ENCODE data around the gene DOCK3.
"Not testable (repeated sequence)": the region's sequence is repeated elsewhere in the genome, so short reads cannot be mapped to it uniquely, and the experiment has no call there.

DOCK3 gene

GRCh38 chr3:51131607-51132006 lies 456.9 kb downstream of the DOCK3 start:
- not testable (repeated sequence) for H3K4me2 ChIP-seq (ENCODE audit: low read length); H3K27me3 ChIP-seq (ENCODE audit: insufficient read depth, low read length, poor library complexity); H2AK5ac ChIP-seq (ENCODE audit: low read length); H4K5ac ChIP-seq (ENCODE audit: low read length); H3K18ac ChIP-seq (ENCODE audit: low read length); H3K56ac ChIP-seq (ENCODE audit: low read length); H3K4me1 ChIP-seq (ENCODE audit: control insufficient read depth, low read depth, low read length); H3K4ac ChIP-seq (ENCODE audit: low read depth, low read length); H2BK5ac ChIP-seq (ENCODE audit: low read length); DNase-seq; H3K36me3 ChIP-seq (ENCODE audit: control insufficient read depth, insufficient read depth, low read length); H3K79me1 ChIP-seq (ENCODE audit: low read length); H3K27ac ChIP-seq (ENCODE audit: low read depth, low read length); H4K8ac ChIP-seq (ENCODE audit: low read depth, low read length); H2BK120ac ChIP-seq (ENCODE audit: low read depth, low read length); H3K4me3 ChIP-seq (ENCODE audit: low read length); H3K79me2 ChIP-seq (ENCODE audit: control insufficient read depth, insufficient read depth, low read length); H2BK15ac ChIP-seq (replicated peaks; ENCODE audit: low read depth); H3K23ac ChIP-seq (ENCODE audit: low read length); H3K9ac ChIP-seq (ENCODE audit: low read length)
- WGBS (ENCODE audit: extremely low coverage, insufficient coverage, low lambda C conversion rate), result no CpG with 5 or more reads among the region's 1 CpG

- H4K8ac ChIP-seq (ENCODE audit: low read depth, low read length), result no peak overlapping the region
- H3K4ac ChIP-seq (ENCODE audit: low read depth, low read length), result no peak overlapping the region
- no peak overlapping the region for H2AK5ac ChIP-seq (ENCODE audit: low read length)
- H3K79me1 ChIP-seq (ENCODE audit: low read length), result no peaks in the 10 kb centered on the region
- H3K56ac ChIP-seq (ENCODE audit: low read length), result no peak overlapping the region
- H3K4me1 ChIP-seq (ENCODE audit: control insufficient read depth, low read depth, low read length), result no peaks in the 10 kb centered on the region
- WGBS (ENCODE audit: extremely low coverage, insufficient coverage, low lambda C conversion rate), result no CpG with 5 or more reads among the region's 1 CpG
- no peak overlapping the region for H3K9ac ChIP-seq (ENCODE audit: low read length)
- H2BK120ac ChIP-seq (ENCODE audit: low read depth, low read length), result no peak overlapping the region
- H3K4me3 ChIP-seq (ENCODE audit: low read length), result no peak overlapping the region
- H2BK5ac ChIP-seq (ENCODE audit: low read length), result no peak overlapping the region
- H3K79me2 ChIP-seq (ENCODE audit: control insufficient read depth, insufficient read depth, low read length), result no peaks in the 10 kb centered on the region
- no peak overlapping the region for H3K4me2 ChIP-seq (ENCODE audit: low read length)
- H3K27ac ChIP-seq (ENCODE audit: low read depth, low read length), result no peak overlapping the region
- no peaks in the 10 kb centered on the region for H3K27me3 ChIP-seq (ENCODE audit: insufficient read depth, low read length, poor library complexity)
- H3K36me3 ChIP-seq (ENCODE audit: control insufficient read depth, insufficient read depth, low read length), result no peaks in the 10 kb centered on the region
- H3K18ac ChIP-seq (ENCODE audit: low read length), result no peak overlapping the region
- H2BK15ac ChIP-seq (replicated peaks; ENCODE audit: low read depth), result no peak overlapping the region
- DNase-seq, result no peak
- H3K23ac ChIP-seq (ENCODE audit: low read length), result no peak overlapping the region
- no peak overlapping the region for H4K5ac ChIP-seq (ENCODE audit: low read length)
These were observed 463.0 kb downstream of the DOCK3 start for GRCh38 chr3:51137715-51138114.

- H3K4me1 ChIP-seq (ENCODE audit: control insufficient read depth, low read depth, low read length), result no peaks in the 10 kb centered on the region
These were observed 464.9 kb downstream of the DOCK3 start for GRCh38 chr3:51139616-51140015.

GRCh38 chr3:51141573-51141972 lies 466.8 kb downstream of the DOCK3 start:
- no CpG with 5 or more reads among the region's 2 CpGs for WGBS (ENCODE audit: extremely low coverage, insufficient coverage, low lambda C conversion rate)
- Histone ChIP-seq H2BK5ac (ENCODE audit: low read length) (no peak overlapping the region), H3K4me1 (ENCODE audit: control insufficient read depth, low read depth, low read length) (no peaks in the 10 kb centered on the region), H3K79me1 (ENCODE audit: low read length) (no peaks in the 10 kb centered on the region), H3K56ac (ENCODE audit: low read length) (no peak overlapping the region), H4K8ac (ENCODE audit: low read depth, low read length) (no peak overlapping the region), H2AK5ac (ENCODE audit: low read length) (no peak overlapping the region), H3K36me3 (ENCODE audit: control insufficient read depth, insufficient read depth, low read length) (no peaks in the 10 kb centered on the region), H3K4ac (ENCODE audit: low read depth, low read length) (no peak overlapping the region), H3K23ac (ENCODE audit: low read length) (no peak overlapping the region), H3K18ac (ENCODE audit: low read length) (no peak overlapping the region), H3K27me3 (ENCODE audit: insufficient read depth, low read length, poor library complexity) (no peaks in the 10 kb centered on the region), H3K4me2 (ENCODE audit: low read length) (no peak overlapping the region), H3K4me3 (ENCODE audit: low read length) (no peak overlapping the region), H3K79me2 (ENCODE audit: control insufficient read depth, insufficient read depth, low read length) (no peaks in the 10 kb centered on the region), H3K9ac (ENCODE audit: low read length) (no peak overlapping the region), H4K5ac (ENCODE audit: low read length) (no peak overlapping the region), H2BK120ac (ENCODE audit: low read depth, low read length) (no peak overlapping the region), H2BK15ac (replicated peaks; ENCODE audit: low read depth) (no peak overlapping the region), H3K27ac (ENCODE audit: low read depth, low read length) (no peak overlapping the region)
- peak; percentile 10 for DNase-seq

More at GRCh38 chr3:51139616-51140015, 464.9 kb downstream of the DOCK3 start:
- Histone ChIP-seq H4K5ac (ENCODE audit: low read length) (no peak overlapping the region), H3K27ac (ENCODE audit: low read depth, low read length) (no peak overlapping the region), H3K79me1 (ENCODE audit: low read length) (no peaks in the 10 kb centered on the region), H2AK5ac (ENCODE audit: low read length) (no peak overlapping the region), H3K4me2 (ENCODE audit: low read length) (no peak overlapping the region), H2BK120ac (ENCODE audit: low read depth, low read length) (no peak overlapping the region), H3K79me2 (ENCODE audit: control insufficient read depth, insufficient read depth, low read length) (no peaks in the 10 kb centered on the region), H3K27me3 (ENCODE audit: insufficient read depth, low read length, poor library complexity) (no peaks in the 10 kb centered on the region), H2BK15ac (replicated peaks; ENCODE audit: low read depth) (no peak overlapping the region), H3K56ac (ENCODE audit: low read length) (no peak overlapping the region), H3K36me3 (ENCODE audit: control insufficient read depth, insufficient read depth, low read length) (no peaks in the 10 kb centered on the region), H3K9ac (ENCODE audit: low read length) (no peak overlapping the region), H3K23ac (ENCODE audit: low read length) (no peak overlapping the region), H2BK5ac (ENCODE audit: low read length) (no peak overlapping the region), H3K18ac (ENCODE audit: low read length) (no peak overlapping the region), H4K8ac (ENCODE audit: low read depth, low read length) (no peak overlapping the region), H3K4ac (ENCODE audit: low read depth, low read length) (no peak overlapping the region), H3K4me3 (ENCODE audit: low read length) (no peak overlapping the region)
- no CpG with 5 or more reads among the region's 1 CpG for WGBS (ENCODE audit: extremely low coverage, insufficient coverage, low lambda C conversion rate)
- no peak for DNase-seq

DNA sequence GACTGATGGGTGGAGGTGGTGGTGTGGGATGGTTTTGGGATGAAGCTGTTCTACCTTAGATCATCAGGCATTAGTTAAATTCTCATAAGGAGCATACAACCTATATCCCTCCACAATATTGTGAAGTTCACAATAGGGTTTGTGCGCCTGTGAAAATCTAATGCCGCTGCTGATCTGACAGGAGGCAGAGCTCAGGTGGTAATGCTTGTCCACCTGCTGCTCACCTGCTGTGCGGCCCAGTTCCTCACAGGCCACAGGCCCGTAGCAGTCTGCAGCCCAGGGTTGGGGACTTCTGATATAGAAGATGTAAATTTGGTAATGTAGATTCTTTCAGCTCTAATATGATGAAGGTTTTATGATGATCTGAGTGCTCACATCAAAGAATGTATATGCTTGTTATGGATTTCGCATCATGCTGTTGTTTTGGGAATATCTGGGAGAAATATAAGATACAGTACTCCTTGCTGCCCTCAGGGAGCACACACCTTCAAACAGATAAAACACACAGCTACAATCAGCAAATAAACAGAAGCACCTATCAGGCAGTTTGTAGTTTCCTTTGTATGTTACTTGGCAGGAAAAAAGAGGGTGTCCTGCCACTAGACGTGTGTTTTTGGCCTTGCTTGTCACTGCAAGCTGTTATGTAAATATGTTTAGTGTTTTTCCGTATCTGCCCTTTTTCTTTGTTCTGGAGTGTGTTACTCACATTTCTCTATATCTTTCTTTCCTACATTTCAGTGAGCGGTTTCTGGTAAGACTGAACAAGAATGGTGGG lies 471.3 kb downstream of the DOCK3 start:
- no peak overlapping the region for H2BK120ac ChIP-seq (ENCODE audit: low read depth, low read length)
- H2BK15ac ChIP-seq (replicated peaks; ENCODE audit: low read depth), result no peak overlapping the region
- H3K27me3 ChIP-seq (ENCODE audit: insufficient read depth, low read length, poor library complexity), result no peaks in the 10 kb centered on the region
- H3K56ac ChIP-seq (ENCODE audit: low read length), result no peak overlapping the region
- no peak overlapping the region for H4K8ac ChIP-seq (ENCODE audit: low read depth, low read length)
- H3K79me1 ChIP-seq (ENCODE audit: low read length), result no peaks in the 10 kb centered on the region
- H3K27ac ChIP-seq (ENCODE audit: low read depth, low read length), result no peak overlapping the region
- H3K36me3 ChIP-seq (ENCODE audit: control insufficient read depth, insufficient read depth, low read length), result no peaks in the 10 kb centered on the region
- H3K18ac ChIP-seq (ENCODE audit: low read length), result no peak overlapping the region
- WGBS (ENCODE audit: extremely low coverage, insufficient coverage, low lambda C conversion rate), result no CpG with 5 or more reads among the region's 8 CpGs
- H3K4me3 ChIP-seq (ENCODE audit: low read length), result no peak overlapping the region
- H3K79me2 ChIP-seq (ENCODE audit: control insufficient read depth, insufficient read depth, low read length), result no peaks in the 10 kb centered on the region
- H3K23ac ChIP-seq (ENCODE audit: low read length), result no peak overlapping the region
- H2BK5ac ChIP-seq (ENCODE audit: low read length), result no peak overlapping the region
- no peak overlapping the region for H4K5ac ChIP-seq (ENCODE audit: low read length)
- no peak overlapping the region for H2AK5ac ChIP-seq (ENCODE audit: low read length)
- no peak for DNase-seq
- H3K4me1 ChIP-seq (ENCODE audit: control insufficient read depth, low read depth, low read length), result no peaks in the 10 kb centered on the region
- H3K9ac ChIP-seq (ENCODE audit: low read length), result no peak overlapping the region
- no peak overlapping the region for H3K4me2 ChIP-seq (ENCODE audit: low read length)
- H3K4ac ChIP-seq (ENCODE audit: low read depth, low read length), result no peak overlapping the region

DNA sequence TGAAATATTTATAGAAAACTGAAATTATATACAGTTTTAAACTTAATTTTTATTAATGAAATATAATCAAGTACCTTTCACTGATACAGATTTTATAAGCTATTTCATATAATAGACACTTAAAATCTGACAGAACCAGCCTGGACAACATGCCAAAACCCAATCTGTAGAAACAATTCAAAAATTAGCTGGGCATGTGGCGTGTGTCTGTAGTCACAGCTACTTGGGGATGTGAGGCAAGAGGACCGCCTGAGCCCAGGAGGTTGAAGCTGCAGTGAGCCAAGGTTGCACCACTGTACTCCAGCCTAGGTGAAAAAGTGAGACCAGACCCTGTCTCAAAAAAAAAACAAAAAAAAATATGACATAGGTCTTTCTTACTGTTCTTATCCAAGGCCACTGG lies 472.1 kb downstream of the DOCK3 start:
- Histone ChIP-seq H3K4me2 (ENCODE audit: low read length) (no peak overlapping the region), H3K18ac (ENCODE audit: low read length) (no peak overlapping the region), H4K5ac (ENCODE audit: low read length) (no peak overlapping the region), H3K23ac (ENCODE audit: low read length) (no peak overlapping the region), H3K9ac (ENCODE audit: low read length) (no peak overlapping the region), H3K79me1 (ENCODE audit: low read length) (no peaks in the 10 kb centered on the region), H3K4me1 (ENCODE audit: control insufficient read depth, low read depth, low read length) (no peaks in the 10 kb centered on the region), H3K4me3 (ENCODE audit: low read length) (no peak overlapping the region), H3K79me2 (ENCODE audit: control insufficient read depth, insufficient read depth, low read length) (no peaks in the 10 kb centered on the region), H3K56ac (ENCODE audit: low read length) (no peak overlapping the region), H3K27me3 (ENCODE audit: insufficient read depth, low read length, poor library complexity) (no peaks in the 10 kb centered on the region), H3K4ac (ENCODE audit: low read depth, low read length) (no peak overlapping the region), H2BK120ac (ENCODE audit: low read depth, low read length) (no peak overlapping the region), H4K8ac (ENCODE audit: low read depth, low read length) (no peak overlapping the region), H3K27ac (ENCODE audit: low read depth, low read length) (no peak overlapping the region), H2BK15ac (replicated peaks; ENCODE audit: low read depth) (no peak overlapping the region), H2BK5ac (ENCODE audit: low read length) (no peak overlapping the region), H3K36me3 (ENCODE audit: control insufficient read depth, insufficient read depth, low read length) (no peaks in the 10 kb centered on the region), H2AK5ac (ENCODE audit: low read length) (no peak overlapping the region)
- DNase-seq, result no peak
- no CpG with 5 or more reads among the region's 2 CpGs for WGBS (ENCODE audit: extremely low coverage, insufficient coverage, low lambda C conversion rate)

Measured in mesendoderm (in vitro differentiated cells).